GM21528 (cell line): ENCODE measurements around the gene MYH13.

Source experiments
- ATAC-seq: cut with Tn5 transposase; IDR thresholded peaks from one replicate; pipeline ENCODE4 v1.9.1; 2021; ENCODE audit warnings: mild to moderate bottlenecking, moderate library complexity; ENCODE audit not compliant: unreplicated experiment, low FRiP score

MYH13 gene

DNA sequence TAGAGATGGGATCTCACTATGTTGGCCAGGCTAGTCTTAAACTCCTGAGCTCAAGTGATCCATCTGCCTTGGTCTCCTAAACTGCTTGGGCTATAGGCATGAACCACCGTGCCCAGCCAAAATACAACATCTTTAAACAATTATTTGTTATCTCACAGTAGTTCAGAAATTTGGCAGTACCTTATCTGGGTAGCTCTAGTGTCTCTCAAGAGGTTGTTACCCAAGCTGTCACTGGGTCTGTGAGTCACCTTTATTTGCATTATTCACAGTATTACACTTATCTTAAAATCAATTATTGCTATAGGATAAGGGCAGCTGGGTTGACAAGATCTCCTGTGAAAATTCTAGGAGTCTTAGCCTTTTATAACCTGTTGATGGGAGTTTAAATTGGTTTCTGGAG lies 110.4 kb downstream of the MYH13 start:
- ATAC-seq: no peak

DNA sequence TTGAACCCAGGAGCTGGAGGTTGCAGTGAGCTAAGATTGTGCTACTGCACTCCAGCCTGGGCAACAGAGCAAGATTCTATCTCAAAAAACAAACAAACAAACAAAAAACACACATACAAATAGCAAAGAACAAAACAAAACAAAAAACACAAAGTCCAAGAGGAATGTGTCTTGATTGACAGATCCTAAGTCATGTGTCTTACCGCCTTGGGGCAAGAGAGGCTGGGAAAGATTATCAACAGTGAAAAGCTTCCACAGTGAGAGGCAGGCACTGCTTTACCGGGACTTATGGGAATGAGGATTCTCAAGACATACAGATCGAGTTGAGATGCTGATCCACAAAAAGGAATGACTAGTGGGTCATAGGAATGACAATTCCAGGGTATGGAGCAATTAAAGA lies 111.7 kb downstream of the MYH13 start:
- ATAC-seq: no peak

DNA sequence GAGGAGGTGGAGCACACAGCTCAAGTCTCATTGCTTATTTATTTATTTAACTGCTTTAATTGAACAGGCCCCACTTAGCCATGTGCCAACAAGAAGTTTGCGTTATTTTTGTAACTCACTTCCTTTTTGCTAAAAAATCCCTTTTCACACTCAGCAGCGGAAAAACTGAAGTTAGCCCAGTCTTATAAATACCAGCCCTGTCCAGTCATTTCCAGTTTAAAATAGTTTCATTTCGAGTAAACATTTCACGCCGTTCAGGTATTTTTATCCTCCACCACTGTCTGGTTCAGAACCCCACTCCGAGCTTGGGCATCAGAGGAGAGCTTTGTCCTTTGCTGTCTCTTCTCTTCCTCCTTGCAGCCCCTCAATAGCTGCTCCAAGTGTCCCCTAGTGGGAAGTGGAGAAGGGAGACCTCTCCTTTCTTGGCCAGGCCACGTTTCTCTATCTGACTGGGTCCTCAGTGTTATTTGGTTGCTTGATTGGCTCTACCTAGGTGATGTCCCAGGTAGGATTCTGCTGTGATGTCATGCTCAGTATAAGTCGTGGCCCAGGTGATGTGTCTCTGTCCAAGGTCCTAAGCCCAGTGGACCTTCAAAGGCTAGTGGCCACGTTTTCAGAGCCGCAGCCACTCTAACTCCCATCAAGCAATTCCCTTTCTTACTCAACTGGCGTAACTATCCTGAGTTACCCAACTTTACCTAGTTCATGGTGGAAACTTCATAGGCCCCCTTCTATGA lies 121.4 kb downstream of the MYH13 start:
- peak; percentile 76 for ATAC-seq
